GM10847 (cell line): ENCODE results near the gene IRF3.

ENCODE experiments used
- POLR2A ChIP-seq: IDR thresholded peaks from 2 replicates; pipeline ENCODE4 v1.6.1; 2011; ENCODE audit not compliant: insufficient read length; ENCODE audit errors: extremely low read depth

The IRF3 gene, protein sequence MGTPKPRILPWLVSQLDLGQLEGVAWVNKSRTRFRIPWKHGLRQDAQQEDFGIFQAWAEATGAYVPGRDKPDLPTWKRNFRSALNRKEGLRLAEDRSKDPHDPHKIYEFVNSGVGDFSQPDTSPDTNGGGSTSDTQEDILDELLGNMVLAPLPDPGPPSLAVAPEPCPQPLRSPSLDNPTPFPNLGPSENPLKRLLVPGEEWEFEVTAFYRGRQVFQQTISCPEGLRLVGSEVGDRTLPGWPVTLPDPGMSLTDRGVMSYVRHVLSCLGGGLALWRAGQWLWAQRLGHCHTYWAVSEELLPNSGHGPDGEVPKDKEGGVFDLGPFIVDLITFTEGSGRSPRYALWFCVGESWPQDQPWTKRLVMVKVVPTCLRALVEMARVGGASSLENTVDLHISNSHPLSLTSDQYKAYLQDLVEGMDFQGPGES

GRCh38 chr19:49665351-49666119 is at the start of gene IRF3, which contains the start of gene BCL2L12:
Gene IRF3, minus strand, starts transcription at chr19:49665857. Its CDS starts 1,019 bp downstream, at chr19:49664838.
Gene BCL2L12, plus strand, starts transcription at chr19:49665933. Its CDS starts 760 bp downstream, at chr19:49666693.
- no peak for TF ChIP-seq POLR2A

GRCh38 chr19:49713236-49713845 is 47.7 kb upstream of the IRF3 start:
- no peak for TF ChIP-seq POLR2A

DNA sequence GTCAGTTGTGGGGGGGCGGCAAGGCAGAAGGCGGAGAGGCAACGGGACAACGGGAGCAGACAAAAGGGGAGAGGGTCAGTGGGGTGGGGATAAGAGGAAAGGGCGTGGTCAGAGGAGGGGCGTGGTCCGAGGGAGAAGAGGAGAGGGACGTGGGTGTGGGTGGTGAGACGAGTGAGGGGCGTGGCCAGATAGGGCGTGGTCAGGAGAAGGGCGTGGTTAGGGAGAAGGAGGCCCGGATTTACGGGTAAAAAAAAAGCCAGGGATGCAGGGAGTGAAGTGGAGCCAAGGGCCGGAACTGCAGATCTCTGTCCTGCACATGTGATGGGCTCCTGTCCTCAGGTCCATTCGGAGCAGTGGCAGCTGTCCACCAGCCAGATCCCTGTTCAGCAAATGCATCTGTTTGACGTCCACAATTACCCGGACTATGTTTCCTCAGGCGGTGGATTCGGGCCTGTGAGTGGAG is 46.8 kb upstream of the IRF3 start:
- TF ChIP-seq POLR2A, result no peak

DNA sequence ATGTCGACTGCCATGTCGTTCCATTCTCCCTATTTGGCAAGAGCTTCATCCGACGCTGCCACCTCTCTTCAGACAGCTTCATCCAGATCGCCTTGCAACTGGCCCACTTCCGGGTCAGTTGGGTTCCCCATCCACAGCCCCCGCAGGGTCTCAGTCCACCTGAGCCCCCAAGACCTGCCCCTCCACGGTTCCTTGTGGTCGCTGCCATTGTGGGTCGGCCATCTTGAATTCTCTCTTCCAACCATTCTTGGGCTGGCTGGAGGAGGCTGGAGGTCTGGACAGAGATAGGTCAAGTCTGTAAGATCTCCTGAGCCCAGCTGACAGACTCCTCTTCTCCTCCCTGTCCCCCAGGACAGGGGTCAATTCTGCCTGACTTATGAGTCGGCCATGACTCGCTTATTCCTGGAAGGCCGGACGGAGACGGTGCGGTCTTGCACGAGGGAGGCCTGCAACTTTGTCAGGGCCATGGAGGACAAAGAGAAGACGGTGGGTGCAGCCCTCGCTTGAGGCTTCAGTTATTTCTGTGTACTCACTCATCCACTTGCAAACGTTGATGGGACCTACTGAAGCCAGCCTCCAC is 44.8 kb upstream of the IRF3 start:
- no peak for TF ChIP-seq POLR2A

DNA sequence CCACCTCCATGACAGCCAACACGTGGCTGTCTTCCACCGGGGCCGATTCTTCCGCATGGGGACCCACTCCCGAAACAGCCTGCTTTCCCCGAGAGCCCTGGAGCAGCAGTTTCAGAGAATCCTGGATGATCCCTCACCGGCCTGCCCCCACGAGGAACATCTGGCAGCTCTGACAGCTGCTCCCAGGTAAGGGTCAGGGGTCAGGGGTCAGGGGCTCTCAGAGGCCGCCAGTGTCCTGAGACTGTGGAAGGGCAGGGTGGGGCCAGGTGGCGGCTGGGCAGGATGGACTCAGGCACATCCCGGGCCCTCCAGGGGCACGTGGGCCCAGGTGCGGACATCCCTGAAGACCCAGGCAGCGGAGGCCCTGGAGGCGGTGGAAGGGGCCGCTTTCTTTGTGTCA is 40.3 kb upstream of the IRF3 start:
- no peak for TF ChIP-seq POLR2A

- TF ChIP-seq POLR2A, result no peak
Observed at GRCh38 chr19:49704888-49705642, 39.4 kb upstream of the IRF3 start.

GRCh38 chr19:49701271-49701786 is 35.7 kb upstream of the IRF3 start:
- TF ChIP-seq POLR2A, result no peak

- TF ChIP-seq POLR2A, result no peak
Observed at GRCh38 chr19:49700563-49700962, 34.9 kb upstream of the IRF3 start.

DNA sequence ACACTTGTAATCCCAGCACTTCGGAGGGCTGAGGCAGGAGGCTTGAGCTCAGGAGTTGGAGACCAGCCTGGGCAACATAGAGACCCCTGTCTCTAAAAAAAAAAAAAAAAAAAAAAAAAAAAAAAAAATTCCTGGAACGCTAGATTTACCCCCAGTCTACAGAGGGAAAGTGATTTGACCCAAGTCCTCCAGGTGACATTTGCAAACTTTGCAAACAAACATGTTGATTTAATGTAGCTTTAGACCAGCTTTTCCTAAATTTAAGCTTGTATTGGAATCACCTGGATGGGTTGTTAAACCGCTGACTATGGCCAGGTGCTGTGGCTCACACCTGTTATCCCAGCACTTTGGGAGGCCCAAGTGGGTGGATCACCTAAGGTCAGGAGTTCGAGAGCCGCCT is 33.7 kb upstream of the IRF3 start:
- no peak for TF ChIP-seq POLR2A

DNA sequence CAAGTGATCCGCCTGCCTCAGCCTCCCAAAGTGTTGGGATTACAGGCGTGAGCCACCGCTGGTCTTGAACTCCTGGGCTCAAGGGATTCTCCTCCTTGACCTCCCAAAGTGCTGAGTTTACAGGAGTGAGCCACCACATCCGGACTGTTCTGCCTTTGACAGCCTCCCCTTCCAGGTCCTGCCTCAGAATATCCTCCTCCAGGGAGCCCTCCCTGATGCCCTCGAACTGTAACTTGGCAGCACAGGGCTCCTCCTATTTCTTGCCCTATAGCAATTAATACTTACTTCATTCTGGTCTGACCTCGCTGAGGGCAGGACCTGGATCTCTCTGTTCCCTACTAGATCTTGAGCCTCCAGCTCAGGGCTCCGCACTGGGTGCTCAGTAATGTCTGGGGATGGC is 31.2 kb upstream of the IRF3 start:
- no peak for TF ChIP-seq POLR2A

DNA sequence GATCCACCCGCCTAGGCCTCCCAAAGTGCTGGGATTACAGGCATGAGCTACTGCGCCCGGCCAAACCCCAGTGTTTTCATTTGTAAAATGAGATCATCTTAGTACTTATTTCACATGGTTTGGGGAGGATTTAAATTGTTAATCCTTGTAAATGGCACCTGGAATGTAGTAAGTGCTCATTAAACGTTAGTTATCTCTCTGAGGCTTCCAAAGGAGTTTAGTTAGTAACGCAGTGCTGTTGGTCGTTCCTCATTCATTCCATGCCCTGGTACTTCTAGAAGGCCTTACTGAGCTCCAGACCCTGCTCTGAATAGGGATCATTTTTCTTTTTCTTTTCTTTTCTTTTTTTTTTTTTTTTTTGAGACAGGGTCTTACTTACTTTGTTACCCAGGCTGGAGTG is 30.5 kb upstream of the IRF3 start:
- no peak for TF ChIP-seq POLR2A

DNA sequence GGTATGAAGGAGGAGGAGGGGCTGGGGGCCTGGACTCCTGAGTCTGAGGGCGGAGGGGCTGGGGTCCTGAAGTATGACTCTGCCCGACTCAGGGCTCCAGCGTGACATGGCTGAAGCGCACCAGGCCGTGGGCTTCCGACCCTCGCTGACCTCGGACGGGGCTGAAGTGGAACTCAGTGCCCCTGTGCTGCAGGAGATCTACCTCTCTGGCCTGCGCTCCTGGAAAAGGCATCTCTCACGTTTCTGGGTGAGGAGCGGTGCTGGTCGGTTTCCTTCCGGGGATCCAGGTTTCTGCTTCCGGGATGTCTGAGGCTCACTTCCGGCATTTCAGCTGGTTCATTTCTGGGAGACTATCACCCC is 26.5 kb upstream of the IRF3 start:
- no peak for TF ChIP-seq POLR2A

- no peak for TF ChIP-seq POLR2A
Observed at GRCh38 chr19:49691243-49692146, 25.8 kb upstream of the IRF3 start.

DNA sequence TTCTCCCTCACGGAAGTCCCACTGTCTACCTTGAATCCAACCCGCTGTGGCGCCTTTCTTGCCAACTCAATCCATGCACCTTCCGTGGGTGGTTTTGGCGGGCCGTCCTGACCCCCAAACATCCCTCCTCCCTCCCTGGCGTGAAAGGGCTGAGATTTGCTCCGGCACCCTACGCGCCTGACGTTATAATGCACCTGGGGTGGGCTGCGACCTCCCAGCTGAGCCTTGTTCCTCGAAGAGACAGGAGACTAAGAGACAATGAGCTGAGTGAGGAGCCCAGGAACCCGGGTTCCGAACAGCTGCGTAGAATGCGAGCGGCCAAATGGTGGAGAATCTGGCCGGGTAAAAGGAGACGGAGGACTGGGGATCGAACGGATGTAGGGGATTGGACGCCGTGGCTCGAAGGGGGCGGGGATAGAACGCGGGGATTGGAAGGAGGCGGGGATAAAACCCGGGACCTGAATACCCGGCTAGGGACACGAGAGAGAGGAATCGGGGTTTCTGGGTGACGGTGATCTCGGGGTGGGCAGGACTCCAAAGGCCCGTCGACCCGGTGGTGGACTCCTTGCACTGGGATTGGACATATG is 25.1 kb upstream of the IRF3 start, which contains the start of gene CPT1C:
TSS of gene CPT1C (plus strand) at position 461 of the 587 bp plus-strand sequence. CDS start 1,137 bp downstream, outside the sequence.
- no peak for TF ChIP-seq POLR2A
